NCI-H446 (cell line): ENCODE results near the gene PVALEF.
"Not testable (repeated sequence)": the region's sequence is repeated elsewhere in the genome, so short reads cannot be mapped to it uniquely, and the experiment has no call there.

Source experiments
- DNase-seq, 2 experiments: peaks; one replicate each; lab custom pipeline; 2025; lab: John Stamatoyannopoulos, UW

The PVALEF gene

GRCh38 chr17:81218991-81219390 lies 53.7 kb downstream of the PVALEF start:
- DNase-seq = no peak

DNA sequence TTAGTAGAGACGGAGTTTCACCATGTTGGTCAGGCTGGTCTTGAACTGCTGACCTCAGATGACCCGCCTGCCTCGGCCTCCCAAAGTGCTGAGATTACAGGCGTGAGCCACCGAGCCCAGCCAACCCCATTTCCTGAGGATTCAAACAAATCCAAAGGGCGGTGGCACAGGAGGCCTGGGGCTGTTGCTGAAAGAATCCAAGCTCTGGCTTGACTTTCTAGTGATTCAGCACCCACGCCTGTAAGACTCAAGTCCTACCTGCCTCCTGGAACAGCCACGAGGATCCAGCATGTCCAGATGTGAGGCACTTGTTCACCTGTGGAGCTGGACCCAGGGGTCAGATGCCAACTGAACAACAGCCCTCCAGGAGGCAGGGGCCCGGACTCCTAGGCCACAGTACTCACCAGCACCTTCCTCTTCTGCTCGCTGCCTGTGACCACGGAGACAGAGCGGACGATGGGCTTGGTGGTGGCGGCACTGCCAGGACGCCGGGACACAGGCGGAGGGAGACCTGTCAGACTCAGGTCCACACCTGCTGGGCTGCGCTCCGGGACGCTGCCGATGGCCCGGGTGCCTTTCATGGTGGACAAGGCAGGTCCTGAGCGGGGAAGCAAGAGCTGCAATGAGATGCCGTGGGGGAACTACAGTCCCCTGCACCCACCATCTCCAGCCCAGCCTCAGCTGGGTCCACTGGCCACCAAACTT lies 54.3 kb downstream of the PVALEF start:
- no peak for DNase-seq

DNA sequence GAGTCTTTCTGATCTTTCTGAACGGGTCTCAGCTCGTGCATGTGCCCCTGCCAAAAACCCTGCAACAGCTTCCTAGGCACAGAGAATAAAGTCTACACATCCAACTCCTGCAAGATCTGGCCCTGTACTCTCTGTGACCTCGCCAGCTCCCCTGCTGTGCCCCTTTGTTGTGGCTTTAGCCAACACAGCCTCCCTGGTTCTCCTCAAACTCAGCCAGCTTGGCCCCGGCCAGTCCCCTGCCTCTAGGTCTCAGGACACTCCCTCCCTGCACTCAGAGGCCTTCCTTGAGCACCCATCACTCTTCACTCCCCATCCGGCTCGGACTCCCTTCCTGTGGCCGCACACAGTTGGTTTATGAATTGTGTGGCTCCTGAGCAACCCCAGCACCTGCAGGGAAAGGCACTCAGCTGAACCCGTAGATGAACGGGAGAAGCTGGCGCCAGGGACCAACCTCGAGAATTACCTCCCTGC lies 56.1 kb downstream of the PVALEF start:
- no peak for DNase-seq

- DNase-seq = no peak
Measured at GRCh38 chr17:81221842-81222619, 56.7 kb downstream of the PVALEF start.

- no peak for DNase-seq
Measured at GRCh38 chr17:81222620-81222905, 57.3 kb downstream of the PVALEF start.

DNA sequence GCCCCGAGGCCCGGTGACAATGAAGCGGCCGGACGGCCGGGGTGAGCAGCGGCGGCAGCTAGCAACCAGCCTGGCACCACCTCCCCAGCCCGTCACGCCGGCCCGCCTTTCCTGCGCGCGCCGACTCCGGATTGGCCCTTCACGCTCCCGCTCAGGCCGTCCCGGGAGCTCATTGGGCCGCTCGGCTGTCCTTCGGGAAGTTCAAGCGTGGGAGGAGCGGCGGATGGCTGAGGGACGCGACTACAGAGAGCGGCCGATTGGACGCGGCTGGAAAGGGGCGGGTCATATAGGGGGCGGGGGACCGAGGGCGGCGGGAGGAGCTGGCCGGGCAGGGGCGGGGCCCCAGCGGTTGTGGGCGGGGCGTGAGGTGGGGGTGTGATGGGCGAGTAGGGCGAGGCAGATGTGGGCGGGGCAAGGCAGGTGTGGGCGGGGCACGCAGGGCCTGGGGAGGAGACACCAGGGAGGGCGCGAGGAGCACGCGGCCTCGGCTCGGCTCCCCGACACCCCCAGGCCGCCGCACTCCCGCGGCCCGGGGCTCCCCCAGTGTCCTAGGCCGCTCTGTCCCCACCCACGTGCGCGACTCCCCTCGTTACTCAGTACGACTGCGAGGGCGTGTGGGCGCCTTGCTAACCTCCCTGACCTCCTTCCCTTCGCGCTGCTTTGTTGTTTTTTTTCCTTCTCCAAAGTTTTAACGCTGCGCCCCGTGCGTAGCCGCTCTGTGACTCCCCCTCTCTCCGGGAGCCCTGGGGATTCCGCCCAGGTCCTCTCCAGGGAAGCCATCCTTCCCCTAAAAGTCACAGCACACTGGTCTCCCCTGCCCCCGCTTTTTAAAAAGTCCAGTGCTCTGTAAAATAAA lies 57.8 kb downstream of the PVALEF start, which contains the start of gene CEP131:
CEP131 (minus strand) TSS at position 60 of the 856 bp plus-strand sequence. CDS start 2,909 bp downstream, outside the sequence.
- peak; percentile 97 to 99 for DNase-seq

DNA sequence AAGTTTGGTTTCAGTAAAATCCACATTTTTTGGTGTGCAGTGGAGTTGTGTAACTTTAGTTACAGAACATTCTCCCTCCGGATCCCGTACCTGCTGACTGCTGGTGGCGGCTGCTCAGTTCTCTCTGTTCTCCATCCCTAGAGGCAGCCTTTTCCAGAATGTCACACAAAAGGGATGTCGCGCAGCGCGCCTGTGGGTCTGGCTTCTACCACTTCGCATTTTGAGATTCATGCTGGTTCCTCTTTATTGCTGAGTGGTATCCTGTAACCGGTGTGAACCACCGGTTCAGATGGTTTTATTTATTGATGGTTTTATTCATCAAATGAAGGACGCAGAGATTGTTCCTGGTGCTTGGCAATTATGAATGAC lies 58.4 kb downstream of the PVALEF start:
- no peak for DNase-seq

DNA sequence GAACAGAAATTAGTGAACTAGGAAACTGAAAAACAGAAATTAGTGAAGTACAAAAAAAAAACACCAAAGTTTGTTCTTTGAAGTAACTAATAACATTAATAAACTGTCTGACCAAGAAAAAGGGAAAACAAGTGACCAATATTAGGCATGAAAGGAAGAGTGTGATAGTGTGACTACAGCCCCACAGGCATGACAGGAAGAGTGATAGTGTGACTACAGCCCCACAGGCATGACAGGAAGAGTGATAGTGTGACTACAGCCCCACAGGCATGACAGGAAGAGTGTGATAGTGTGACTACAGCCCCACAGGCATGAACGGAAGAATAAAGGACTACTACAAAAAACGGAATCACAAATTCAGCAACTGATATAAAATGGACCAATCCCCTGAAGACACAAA lies 62.3 kb downstream of the PVALEF start:
- DNase-seq = not testable (repeated sequence)

DNA sequence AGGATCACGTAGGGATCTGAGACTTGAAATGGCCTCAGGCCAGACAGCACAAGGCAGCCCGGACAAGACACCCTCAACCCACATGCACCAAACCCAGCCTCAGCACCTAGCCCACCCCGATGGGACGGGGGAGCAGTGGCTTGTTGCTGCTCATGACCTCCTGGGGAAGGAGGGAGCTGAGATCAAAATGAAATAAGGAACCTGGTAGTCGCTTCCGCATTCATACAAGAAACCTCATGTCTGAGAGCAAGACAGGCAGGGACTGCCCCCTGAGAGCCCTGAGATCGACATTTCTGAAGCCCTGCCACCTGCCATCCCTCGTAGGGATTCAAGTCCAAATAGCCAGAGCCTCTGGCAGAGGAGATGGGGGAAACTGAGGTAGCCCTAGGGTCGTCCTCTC lies 63.1 kb downstream of the PVALEF start:
- DNase-seq = no peak

GRCh38 chr17:81228834-81229665 lies 63.7 kb downstream of the PVALEF start:
- no peak for DNase-seq

DNA sequence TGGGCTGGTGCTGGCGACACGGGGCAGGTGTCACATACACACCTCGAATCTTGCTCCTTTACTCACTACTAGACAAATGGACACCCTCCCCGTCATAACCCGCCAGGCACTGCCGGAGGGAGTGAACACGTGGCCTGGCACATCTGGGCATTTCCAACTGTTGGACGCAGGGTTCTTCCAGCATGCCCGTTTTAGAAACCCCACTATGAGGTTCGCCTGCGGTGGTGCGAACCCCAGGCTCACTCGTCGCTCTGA lies 64.3 kb downstream of the PVALEF start:
- no peak for DNase-seq

DNA sequence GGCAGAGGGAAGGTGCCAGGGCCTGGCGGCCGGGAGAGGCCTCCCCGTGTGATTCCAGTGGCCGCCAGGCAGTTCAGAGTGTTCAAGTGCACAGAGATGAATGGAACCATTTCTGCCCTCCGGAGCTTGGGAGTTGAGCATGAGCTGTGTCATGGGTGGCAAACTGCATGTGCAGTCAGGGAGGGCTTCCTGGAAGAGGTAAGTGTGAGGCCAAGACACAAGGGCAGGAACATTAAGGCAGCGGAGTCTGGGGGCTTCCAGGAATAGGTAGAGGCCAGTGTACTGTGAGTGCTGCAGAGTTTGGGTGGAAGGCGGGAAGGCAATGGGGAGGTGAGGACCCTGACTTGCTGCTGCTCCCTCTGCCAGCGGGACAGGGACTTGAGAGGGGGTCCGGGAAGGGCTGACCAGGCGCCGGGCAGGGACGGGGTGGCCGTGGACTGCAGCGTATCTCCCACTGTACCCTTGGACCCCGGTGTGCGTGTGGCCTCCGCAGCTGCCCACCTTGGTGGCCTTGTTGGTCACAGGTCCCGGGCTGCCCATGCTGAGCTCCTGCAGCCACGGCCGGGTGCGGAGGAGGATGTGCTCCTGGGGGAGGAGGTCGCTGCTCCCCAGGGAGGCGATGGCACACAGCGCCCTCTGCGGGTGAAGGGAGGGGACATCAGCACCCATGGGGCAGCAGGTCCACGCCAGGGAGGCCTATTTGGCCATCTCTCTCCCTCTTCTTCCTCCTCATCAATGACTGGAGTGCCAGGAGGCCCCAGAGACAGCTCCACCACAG lies 64.9 kb downstream of the PVALEF start:
- no peak for DNase-seq

GRCh38 chr17:81231121-81231645 lies 65.9 kb downstream of the PVALEF start:
- DNase-seq = no peak

- DNase-seq = no peak
Measured at GRCh38 chr17:81231766-81232581, 66.7 kb downstream of the PVALEF start.
